Activated CD4-positive, alpha-beta T cell treated with anti-CD3 and anti-CD28 coated beads, Interleukin-2, amount 50 U/mL, for 1 hour (primary cell): ENCODE results near the gene AP1M2.
"Not testable (repeated sequence)": the region's sequence is repeated elsewhere in the genome, so short reads cannot be mapped to it uniquely, and the experiment has no call there.

Experiments
- DNase-seq: peaks from one replicate; pipeline ENCODE4 v3.0.0-alpha.2; 2020

The AP1M2 gene

DNA sequence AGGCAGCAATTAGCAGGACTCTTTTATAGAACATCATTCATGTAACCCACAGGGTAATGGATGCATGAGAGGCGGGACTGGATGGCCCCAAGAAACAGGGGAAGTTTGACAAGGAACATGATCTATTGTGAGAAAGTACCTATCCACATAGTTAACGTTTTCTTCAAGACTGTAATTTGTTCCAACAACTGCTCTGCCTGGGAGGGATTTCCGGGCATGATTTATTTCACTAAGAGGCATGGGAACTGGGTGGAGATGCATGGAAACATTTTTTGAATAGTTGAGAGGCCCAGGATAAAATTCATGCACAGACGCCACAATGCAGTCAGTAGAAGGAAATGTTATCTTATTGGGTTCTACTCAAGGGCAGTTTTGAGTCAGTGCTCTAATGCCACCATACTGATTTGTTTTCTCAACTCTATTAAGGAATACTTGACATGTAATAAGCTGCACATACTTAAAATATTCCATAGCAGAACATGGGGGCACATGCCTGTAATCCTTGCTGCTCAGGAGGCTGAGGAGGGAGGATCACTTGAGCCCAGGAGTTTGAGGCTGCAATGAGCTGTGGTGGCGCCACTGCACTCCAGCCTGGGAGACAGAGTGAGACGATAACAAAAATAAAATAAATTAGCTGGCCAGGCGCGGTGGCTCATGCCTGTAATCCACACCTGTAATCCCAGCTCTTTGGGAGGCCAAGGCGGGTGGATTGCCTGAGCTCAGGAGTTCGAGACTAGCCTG is 53.3 kb downstream of the AP1M2 start:
- DNase-seq, result no peak

DNA sequence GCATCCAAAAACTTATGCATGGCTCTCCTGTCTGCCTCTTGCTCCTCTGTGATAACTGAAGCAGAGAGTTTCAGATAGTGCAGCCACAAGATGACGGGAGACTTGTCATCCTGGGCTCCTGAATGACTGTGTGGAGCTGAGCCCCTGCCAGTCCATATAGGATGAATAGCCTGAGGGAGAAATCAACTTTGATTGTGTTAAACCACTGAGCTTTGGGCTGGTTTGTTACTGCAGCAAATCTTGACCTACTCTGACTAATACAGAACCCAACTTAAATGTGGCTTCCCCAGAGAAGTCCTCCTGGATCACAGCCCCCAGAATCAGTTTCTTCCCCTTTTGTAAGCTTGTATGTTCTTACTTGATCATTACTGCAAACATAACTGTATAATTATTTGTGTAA is 54.7 kb downstream of the AP1M2 start:
- DNase-seq, result no peak

DNA sequence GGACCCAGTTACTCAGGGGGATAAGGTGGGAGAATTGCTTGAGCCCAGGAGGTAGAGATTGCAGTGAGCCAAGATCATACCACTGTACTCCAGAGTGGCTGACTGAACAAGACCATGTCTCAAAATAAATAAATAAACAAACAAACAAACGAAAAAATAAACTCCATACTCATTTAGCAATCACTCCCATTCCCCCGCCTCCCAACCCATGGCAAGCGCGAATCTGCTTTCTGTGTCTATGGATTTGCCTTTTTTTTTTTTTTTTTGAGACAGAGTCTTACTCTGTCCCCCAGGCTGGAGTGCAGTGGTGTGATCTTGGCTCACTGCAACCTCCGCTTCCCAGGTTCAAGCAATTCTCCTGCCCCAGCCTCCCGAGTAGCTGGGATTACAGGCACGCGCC is 60.2 kb downstream of the AP1M2 start:
- not testable (repeated sequence) for DNase-seq

DNA sequence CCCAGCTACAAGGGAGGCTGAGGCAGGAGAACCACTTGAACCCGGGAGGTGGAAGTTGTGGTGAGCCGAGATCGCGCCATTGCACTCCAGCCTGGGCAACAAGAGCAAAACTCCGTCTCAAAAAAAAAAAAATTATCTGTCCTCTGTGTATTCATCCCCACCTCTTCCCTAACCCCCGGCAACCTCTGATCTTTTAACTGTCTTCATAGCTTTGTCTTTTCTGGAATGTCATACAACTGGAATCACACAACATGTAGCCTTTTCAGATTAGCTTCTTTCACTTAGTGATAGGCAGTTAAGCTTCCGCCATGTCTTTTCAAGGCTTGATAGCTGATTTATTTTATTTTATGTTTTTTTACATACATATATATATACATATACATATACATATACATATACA is 61.5 kb downstream of the AP1M2 start:
- no peak for DNase-seq

DNA sequence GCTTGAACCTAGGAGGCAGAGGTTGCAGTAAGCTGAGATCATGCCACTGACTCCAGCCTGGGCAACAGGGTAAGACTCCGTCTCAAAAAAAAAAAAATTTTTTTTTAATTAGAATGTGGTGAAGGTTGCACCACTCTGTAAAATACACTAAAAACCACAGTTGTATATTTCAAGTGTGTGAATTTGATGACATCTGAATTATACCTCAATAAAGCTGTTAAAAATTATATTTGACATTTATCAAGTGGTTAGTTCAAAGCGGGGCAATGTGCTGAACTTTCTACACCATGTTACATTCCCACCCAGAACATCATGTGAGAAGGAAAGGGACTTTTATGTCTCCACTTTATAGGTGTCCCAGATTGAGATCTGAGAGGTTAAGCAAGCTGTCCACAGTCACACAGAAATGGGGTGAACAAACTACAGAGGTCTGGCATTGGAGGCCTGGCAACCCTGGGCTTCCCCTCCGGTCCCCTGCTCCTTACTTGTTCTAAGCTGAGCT is 63.9 kb downstream of the AP1M2 start:
- DNase-seq, result no peak
